Measurements from ENCODE around the gene USH2A. TPM values are rescaled to one million over a fixed set of nuclear protein-coding genes. Genes with fewer than 3 reads are reported as not detected.

Gene USH2A
- polyA plus RNA-seq, 1 of the 3 experiments (the other 2 are of a cell fraction) = under 0.01 TPM

- H3K9me3 ChIP-seq = no peaks in the 10 kb centered on the region
- TF ChIP-seq GATA2 (CRISPR knock-in tag; IDR thresholded peaks at IDR 0.05) (no peak), RFX5 (IDR thresholded peaks at IDR 0.05; ENCODE audit: low read length) (no peak), GABPA (IDR thresholded peaks at IDR 0.05; ENCODE audit: low read depth) (no peak), YY1 (IDR thresholded peaks at IDR 0.05; ENCODE audit: low read depth) (no peak), NRF1 (IDR thresholded peaks at IDR 0.05; ENCODE audit: low read depth, low read length) (no peak), RCOR1 (IDR thresholded peaks at IDR 0.05; ENCODE audit: low read length) (no peak), FOXM1 (IDR thresholded peaks at IDR 0.05; ENCODE audit: low read depth) (no peak), RAD21 (IDR thresholded peaks at IDR 0.05; ENCODE audit: low read length) (no peak), ZBTB33 (IDR thresholded peaks at IDR 0.05; ENCODE audit: borderline replicate concordance, low read depth) (no peak), MAX (IDR thresholded peaks at IDR 0.05; ENCODE audit: low read depth) (no peak), JUND (IDR thresholded peaks at IDR 0.05) (no peak), RXRA (IDR thresholded peaks at IDR 0.05; ENCODE audit: borderline replicate concordance, low read depth) (no peak), POLR2AphosphoS5 (IDR thresholded peaks at IDR 0.05; ENCODE audit: low read depth, low read length) (no peak), FOSL2 (IDR thresholded peaks at IDR 0.05; ENCODE audit: borderline replicate concordance, low read depth) (no peak), FOXJ3 (CRISPR knock-in tag; IDR thresholded peaks at IDR 0.05) (no peak)
- ChIA-PET POLR2A (no interaction called here), CTCF (no interaction called here)
- DNase-seq = no peak
- H3K79me2 ChIP-seq (ENCODE audit: insufficient read depth) = no peaks in the 10 kb centered on the region
- no peak overlapping the region for H3K9ac ChIP-seq
- H3K4me2 ChIP-seq = no peak overlapping the region
- no peaks in the 10 kb centered on the region for H4K20me1 ChIP-seq (ENCODE audit: insufficient read depth)
- 93% methylated on average over 3 of the region's 3 CpGs for WGBS (ENCODE audit: low lambda C conversion rate)
- peaks cover 0 to 10% of the 10 kb centered on the region in 2 experiments; a peak in 1 of 4 replicates for H3K4me1 ChIP-seq (ENCODE audit: control insufficient read depth in 1 of 2, insufficient read depth in 2 of 2, low read depth in 1 of 2, low read length in 1 of 2)
- H3K27me3 ChIP-seq (ENCODE audit: insufficient read depth) = no peaks in the 10 kb centered on the region
- H2AFZ ChIP-seq (ENCODE audit: low read depth) = no peak overlapping the region
- no peak overlapping the region for H3K27ac ChIP-seq (ENCODE audit: low read depth in 2 of 2, low read length in 1 of 2)
- H3K9me2 ChIP-seq = no peaks in the 10 kb centered on the region
- no peaks in the 10 kb centered on the region for H3K36me3 ChIP-seq (replicated peaks in 1 of 2; ENCODE audit: control insufficient read depth in 1 of 2, insufficient read depth in 2 of 2, low read length in 1 of 2)
- H3F3A ChIP-seq (replicated peaks; ENCODE audit: insufficient read depth) = no peaks in the 10 kb centered on the region
- H3K4me3 ChIP-seq (ENCODE audit: low read depth in 2 of 2, low read length in 1 of 2) = no peak overlapping the region
These were observed 27.0 kb upstream of the USH2A start for GRCh38 chr1:216450227-216450626.

- peak; percentile 61 for DNase-seq
- H3K27ac ChIP-seq (ENCODE audit: low read depth in 2 of 2, low read length in 1 of 2) = peak overlapping the region in 1 of 2 experiments; percentile 90; a peak in 2 of 4 replicates
- H3K27me3 ChIP-seq (ENCODE audit: insufficient read depth) = no peaks in the 10 kb centered on the region
- no peak overlapping the region for H3K9ac ChIP-seq
- CTCF ChIA-PET = interaction anchor here (0.7 to 1.6 kb wide), 2 partner anchors 153 to 154 kb away, joined by 3 to 4 read pairs; no protein-coding TSS in a partner anchor
- peaks cover 0 to 5% of the 10 kb centered on the region in 2 experiments; a peak in 1 of 4 replicates for H3K4me1 ChIP-seq (ENCODE audit: control insufficient read depth in 1 of 2, insufficient read depth in 2 of 2, low read depth in 1 of 2, low read length in 1 of 2)
- H3K4me2 ChIP-seq = no peak overlapping the region
- H3F3A ChIP-seq (replicated peaks; ENCODE audit: insufficient read depth) = no peaks in the 10 kb centered on the region
- no peaks in the 10 kb centered on the region for H4K20me1 ChIP-seq (ENCODE audit: insufficient read depth)
- H3K9me2 ChIP-seq = no peaks in the 10 kb centered on the region
- H3K9me3 ChIP-seq = no peaks in the 10 kb centered on the region
- POLR2A ChIA-PET = no interaction called here
- H2AFZ ChIP-seq (ENCODE audit: low read depth) = no peak overlapping the region
- no peaks in the 10 kb centered on the region for H3K79me2 ChIP-seq (ENCODE audit: insufficient read depth)
- no peak overlapping the region for H3K4me3 ChIP-seq (ENCODE audit: low read depth in 2 of 2, low read length in 1 of 2)
- H3K36me3 ChIP-seq (replicated peaks in 1 of 2; ENCODE audit: control insufficient read depth in 1 of 2, insufficient read depth in 2 of 2, low read length in 1 of 2) = no peaks in the 10 kb centered on the region
- TF ChIP-seq RXRA (IDR thresholded peaks at IDR 0.05; ENCODE audit: borderline replicate concordance, low read depth) (no peak), ELF1 (IDR thresholded peaks at IDR 0.05) (no peak), TAF1 (IDR thresholded peaks at IDR 0.05; ENCODE audit: borderline replicate concordance, low read depth, low read length) (no peak), POLR2AphosphoS5 (IDR thresholded peaks at IDR 0.05; ENCODE audit: low read depth, low read length) (no peak), REST (IDR thresholded peaks at IDR 0.05; ENCODE audit: low read depth, low read length) (no peak), CTCF (IDR thresholded peaks at IDR 0.05) (no peak), SIN3A (IDR thresholded peaks at IDR 0.05; ENCODE audit: borderline replicate concordance, low read depth, low read length) (no peak), EP300 (IDR thresholded peaks at IDR 0.05; ENCODE audit: borderline replicate concordance in 1 of 2, low read depth in 1 of 2, low read length in 1 of 2) (peak in 1 of 2 experiments; percentile 94; a peak in 2 of 4 replicates), MEF2A (IDR thresholded peaks at IDR 0.05; ENCODE audit: borderline replicate concordance, low read depth) (no peak)
These were observed 24.8 kb upstream of the USH2A start for GRCh38 chr1:216448011-216448510.
